A549 (cell line): Measurements from ENCODE around the gene RPTOR.

Experiments
- CEBPB ChIP-seq, 2 experiments: fragments of >200 bp in 1 of 2; sonication (Bioruptor Twin) in 1 of 2; formaldehyde crosslinking in 1 of 2; IDR thresholded peaks; 2 replicates each; pipeline ENCODE4 v1.6.1; 2012 to 2016
- E2F6 ChIP-seq: IDR thresholded peaks from 2 replicates; pipeline ENCODE4 v1.6.1; 2012; ENCODE audit warnings: low read depth, borderline replicate concordance
- EP300 ChIP-seq, 2 experiments: fragments of >200 bp; sonication (Bioruptor Twin); formaldehyde crosslinking; IDR thresholded peaks; 2 replicates in 1 of 2; 3 replicates in 1 of 2; pipeline ENCODE4 v1.6.1; 2016 to 2017
- JUN ChIP-seq, 2 experiments: fragments of >200 bp; sonication (Bioruptor Twin); formaldehyde crosslinking; IDR thresholded peaks; 2 replicates in 1 of 2; 3 replicates in 1 of 2; pipeline ENCODE4 v1.6.1; 2016 to 2017
- MAX ChIP-seq: IDR thresholded peaks from 2 replicates; pipeline ENCODE4 v1.6.1; 2012
- NR3C1 ChIP-seq: fragments of >200 bp; sonication (Bioruptor Twin); formaldehyde crosslinking; IDR thresholded peaks from 3 replicates; pipeline ENCODE4 v1.6.1; 2017
- PHF8 ChIP-seq: fragments of 200-600 bp; sonication (generic); IDR thresholded peaks from 2 replicates; pipeline ENCODE4 v1.6.1; 2016; ENCODE audit warnings: low read depth, mild to moderate bottlenecking, antibody characterized with exemption, moderate library complexity, borderline replicate concordance
- POLR2A ChIP-seq: IDR thresholded peaks from 2 replicates; pipeline ENCODE4 v1.6.1; 2012; ENCODE audit warnings: mild to moderate bottlenecking, low read length
- RAD21 ChIP-seq, 2 experiments: fragments of >200 bp in 1 of 2; sonication (Bioruptor Twin) in 1 of 2; formaldehyde crosslinking in 1 of 2; IDR thresholded peaks in 1 of 2; conservative IDR thresholded peaks in 1 of 2; 2 replicates in 1 of 2; 3 replicates in 1 of 2; pipeline ENCODE4 v1.6.1; 2012 to 2018; ENCODE audit warnings: inconsistent platforms in 1 of 2
- RNF2 ChIP-seq: fragments of 200-600 bp; sonication (generic); IDR thresholded peaks from 2 replicates; pipeline ENCODE4 v1.6.1; 2016; ENCODE audit warnings: low read depth, mild to moderate bottlenecking, antibody characterized with exemption, moderate library complexity, borderline replicate concordance
- SREBF2 ChIP-seq: fragments of 450-650 bp; IDR thresholded peaks from 2 replicates; pipeline ENCODE4 v1.6.1; 2014; ENCODE audit warnings: mild to moderate bottlenecking, moderate library complexity
- TF ChIP-seq, protein P1 (sequence below): fragments of >200 bp; sonication (Bioruptor Twin); formaldehyde crosslinking; IDR thresholded peaks from 3 replicates; pipeline ENCODE4 v1.5.1; 2016

DNA sequence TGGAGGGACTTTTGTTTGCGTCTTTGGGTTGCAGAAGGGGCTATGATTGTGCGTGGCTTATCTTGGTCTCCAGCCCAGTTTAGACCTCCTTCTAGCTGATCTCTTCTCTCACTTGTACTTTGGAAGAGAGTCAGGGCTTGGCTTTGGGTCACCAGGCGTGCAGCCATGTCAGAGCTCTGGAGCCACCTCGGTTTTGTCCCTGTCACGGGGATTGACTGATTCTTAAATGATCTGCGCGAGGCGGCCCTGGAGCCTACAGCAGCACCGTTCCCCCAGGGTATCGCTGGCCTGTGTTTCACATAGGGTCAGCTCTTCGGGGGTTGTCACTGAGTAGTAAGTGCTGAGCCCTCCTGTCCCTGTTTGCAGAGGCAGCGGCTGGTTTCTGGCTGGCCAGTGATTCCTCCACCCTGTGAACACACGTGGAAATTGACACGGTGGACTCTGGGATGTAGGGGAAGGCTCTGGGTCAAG lies 237.2 kb downstream of the RPTOR start:
- TF ChIP-seq, protein P1, sequence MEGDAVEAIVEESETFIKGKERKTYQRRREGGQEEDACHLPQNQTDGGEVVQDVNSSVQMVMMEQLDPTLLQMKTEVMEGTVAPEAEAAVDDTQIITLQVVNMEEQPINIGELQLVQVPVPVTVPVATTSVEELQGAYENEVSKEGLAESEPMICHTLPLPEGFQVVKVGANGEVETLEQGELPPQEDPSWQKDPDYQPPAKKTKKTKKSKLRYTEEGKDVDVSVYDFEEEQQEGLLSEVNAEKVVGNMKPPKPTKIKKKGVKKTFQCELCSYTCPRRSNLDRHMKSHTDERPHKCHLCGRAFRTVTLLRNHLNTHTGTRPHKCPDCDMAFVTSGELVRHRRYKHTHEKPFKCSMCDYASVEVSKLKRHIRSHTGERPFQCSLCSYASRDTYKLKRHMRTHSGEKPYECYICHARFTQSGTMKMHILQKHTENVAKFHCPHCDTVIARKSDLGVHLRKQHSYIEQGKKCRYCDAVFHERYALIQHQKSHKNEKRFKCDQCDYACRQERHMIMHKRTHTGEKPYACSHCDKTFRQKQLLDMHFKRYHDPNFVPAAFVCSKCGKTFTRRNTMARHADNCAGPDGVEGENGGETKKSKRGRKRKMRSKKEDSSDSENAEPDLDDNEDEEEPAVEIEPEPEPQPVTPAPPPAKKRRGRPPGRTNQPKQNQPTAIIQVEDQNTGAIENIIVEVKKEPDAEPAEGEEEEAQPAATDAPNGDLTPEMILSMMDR = no peak
- no peak for TF ChIP-seq EP300 (IDR thresholded peaks at IDR 0.05)
- no peak for TF ChIP-seq NR3C1
- no peak for TF ChIP-seq RNF2
- TF ChIP-seq SREBF2 = no peak
- TF ChIP-seq CEBPB (IDR thresholded peaks at IDR 0.05) = no peak
- TF ChIP-seq RAD21 (conservative IDR thresholded peaks at IDR 0.05 in 1 of 2, IDR thresholded peaks at IDR 0.05 in 1 of 2) = no peak
- no peak for TF ChIP-seq MAX
- TF ChIP-seq E2F6 = no peak
- no peak for TF ChIP-seq JUN (IDR thresholded peaks at IDR 0.05)
- TF ChIP-seq PHF8 = no peak
- no peak for TF ChIP-seq POLR2A
